Stimulated activated CD8-positive, alpha-beta memory T cell treated with anti-CD3 and anti-CD28 coated beads, Interleukin-4, amount 100 ng/mL, for 4 hours (primary cell): ENCODE data around the gene VWA8.
"Not testable (repeated sequence)": the region's sequence is repeated elsewhere in the genome, so short reads cannot be mapped to it uniquely, and the experiment has no call there.

Experiments used
- DNase-seq, 2 donors: peaks; one replicate each; pipeline ENCODE4 v3.0.0-alpha.2; 2020; ENCODE audit warnings: low read depth in 2 of 2, low spot score in 1 of 2

The VWA8 gene

DNA sequence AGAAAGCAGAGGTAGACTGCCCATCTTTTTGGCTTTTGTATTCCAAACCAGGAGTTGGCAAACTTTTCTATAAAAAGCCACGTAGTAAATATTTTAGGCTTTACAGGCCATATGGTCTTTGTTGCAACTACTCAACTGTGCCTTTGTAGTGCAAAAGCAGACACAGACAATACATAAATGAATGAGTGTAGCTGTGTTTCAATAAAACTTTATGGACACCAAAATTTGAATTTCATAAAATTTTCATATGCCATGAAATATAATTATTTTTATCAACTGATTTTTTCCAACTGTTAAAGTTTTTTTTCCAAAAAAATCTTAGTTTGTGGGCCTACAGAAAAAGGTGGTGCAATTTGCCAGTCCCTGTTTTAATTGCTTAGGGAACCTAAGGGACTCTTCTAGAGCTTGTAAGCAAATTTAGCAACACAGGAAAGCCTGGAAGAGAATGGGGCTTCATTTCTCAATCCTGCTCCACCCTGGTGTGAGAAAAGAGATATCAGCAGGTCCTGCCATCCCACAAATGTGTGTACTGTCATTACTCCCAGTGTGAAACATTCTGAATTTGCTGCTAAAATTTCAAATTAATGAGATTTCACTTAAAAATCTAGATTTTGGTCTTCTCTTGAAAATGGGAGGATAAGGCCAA, 309.4 kb downstream of the VWA8 start:
- DNase-seq, result no peak

DNA sequence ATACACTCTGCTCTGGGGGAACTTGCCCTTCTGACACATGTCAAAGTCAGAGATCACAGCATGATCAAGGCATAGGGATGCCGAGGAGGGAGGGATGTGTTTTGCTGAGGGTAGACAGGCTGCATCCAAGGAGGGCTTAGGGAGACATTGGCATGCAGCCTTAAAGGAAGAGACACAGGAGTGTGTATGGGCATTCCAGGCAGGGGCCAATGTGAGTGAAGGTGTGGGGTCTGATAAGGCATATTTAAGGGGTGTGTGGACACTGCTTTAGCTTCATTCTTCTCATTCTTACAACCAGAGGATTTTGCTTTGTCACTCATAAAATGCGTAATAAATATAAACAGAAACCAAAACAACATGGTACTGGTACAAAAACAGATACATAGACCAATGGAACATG, 310.2 kb downstream of the VWA8 start:
- DNase-seq, result no peak

DNA sequence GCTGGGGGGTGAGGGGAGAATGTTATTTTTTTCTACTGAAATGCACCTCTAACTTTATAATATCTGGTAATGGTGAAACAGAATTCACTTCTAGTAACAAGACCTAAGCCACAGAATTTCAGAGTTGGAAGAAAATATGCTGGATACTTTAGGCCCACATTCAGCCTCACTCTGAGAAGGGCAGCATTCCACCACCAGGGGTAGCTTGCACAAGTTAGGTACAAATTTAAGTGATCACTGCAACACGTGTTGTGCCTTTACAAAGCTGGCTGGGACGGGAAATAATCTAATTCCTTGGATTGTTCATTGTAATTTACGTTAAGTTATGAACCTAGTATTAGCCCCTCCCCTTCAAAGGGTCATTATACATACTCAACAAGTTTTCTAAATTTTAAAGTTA, 311.2 kb downstream of the VWA8 start:
- DNase-seq, result no peak

DNA sequence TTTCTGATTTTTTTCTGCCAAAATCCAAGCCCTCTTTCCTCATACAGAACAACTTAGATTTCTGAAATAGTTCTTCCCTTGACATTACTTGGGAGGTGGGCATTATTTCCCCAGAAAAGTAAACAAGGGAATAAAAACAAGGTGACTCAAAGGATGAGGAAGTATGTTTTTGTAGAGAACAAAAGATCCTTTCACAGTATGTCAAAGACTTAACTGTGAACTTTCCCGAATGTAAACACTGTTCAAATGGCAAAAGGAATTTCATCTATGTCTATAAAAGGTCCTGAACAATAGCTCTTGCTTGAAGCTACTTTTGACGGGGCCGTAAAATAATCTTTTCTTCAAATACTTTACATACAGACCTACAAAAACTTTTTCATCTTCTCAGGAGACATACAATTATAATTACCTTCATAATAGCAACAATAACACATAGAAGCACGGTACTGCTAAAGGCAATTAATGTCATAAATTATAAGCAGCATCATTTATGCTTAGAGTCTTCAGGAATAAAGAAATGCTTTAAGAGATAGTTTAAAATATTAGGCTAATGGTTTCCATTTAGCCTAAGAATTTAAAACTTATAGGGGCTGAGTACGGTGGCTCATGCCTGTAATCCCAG, 312.5 kb downstream of the VWA8 start:
- DNase-seq, result no peak

DNA sequence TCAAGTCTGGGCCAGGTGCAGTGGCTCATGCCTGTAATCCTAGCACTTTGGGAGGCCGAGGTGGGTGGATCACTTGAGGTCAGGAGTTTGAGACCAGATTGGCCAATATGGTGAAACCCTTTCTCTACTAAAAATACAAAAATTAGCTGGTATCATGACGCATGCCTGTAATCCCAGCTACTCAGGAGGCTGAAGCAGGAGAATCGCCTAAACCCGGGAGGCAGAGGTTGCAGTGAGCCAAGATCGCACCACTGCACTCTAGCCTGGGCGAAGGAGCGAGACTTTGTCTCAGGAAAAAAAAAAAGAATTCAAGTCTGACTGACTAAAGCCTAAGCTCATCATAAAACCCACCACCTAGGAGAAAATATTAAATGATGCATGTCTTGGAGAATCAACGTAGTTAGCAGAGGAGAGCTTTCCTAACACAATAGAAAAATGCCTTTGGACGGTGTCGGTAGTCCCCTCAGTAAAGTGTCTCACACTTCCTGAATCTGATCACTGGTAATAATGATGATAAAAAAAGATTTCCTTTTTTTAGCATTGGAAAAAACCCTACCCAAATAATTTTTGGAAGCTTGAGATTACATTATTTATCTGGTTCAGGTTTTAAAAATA, 313.1 kb downstream of the VWA8 start:
- not testable (repeated sequence) for DNase-seq

DNA sequence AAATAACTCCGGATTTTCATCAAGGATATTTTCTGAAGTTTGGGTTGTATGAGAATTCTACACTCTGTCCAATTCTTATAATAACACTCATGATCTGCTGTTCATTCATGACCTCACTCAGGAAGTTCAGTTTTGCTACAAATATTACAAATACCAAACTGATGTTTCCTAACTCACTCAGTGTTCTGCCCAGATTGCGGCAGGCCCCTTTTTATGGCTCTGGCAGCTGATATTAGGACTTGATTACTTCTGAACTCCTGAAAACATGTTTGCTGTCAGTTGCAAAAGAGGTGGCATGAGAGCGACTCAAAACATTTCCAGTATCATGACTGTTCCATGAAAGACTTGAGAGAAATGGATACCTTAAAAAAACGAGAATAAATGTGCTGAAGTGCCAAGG, 315.6 kb downstream of the VWA8 start:
- DNase-seq, result no peak

DNA sequence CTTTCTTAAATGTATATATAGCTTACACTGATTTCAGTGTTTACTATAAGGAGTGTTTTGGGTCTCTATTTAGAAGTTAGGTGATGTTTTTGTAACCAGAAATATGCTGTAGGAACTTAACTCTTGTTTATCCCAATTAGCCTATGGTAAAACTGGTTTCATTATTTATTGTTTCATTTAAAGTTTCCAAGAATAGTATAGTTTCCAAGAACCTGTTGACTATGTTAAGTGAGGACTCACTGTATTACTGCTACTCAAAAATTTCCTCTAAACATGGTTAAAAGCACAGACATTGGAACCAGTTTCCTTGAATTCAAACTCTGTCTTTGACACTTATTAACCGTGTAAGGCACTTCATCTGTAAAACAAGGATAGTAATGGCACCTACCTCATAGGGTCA, 316.2 kb downstream of the VWA8 start:
- no peak for DNase-seq

DNA sequence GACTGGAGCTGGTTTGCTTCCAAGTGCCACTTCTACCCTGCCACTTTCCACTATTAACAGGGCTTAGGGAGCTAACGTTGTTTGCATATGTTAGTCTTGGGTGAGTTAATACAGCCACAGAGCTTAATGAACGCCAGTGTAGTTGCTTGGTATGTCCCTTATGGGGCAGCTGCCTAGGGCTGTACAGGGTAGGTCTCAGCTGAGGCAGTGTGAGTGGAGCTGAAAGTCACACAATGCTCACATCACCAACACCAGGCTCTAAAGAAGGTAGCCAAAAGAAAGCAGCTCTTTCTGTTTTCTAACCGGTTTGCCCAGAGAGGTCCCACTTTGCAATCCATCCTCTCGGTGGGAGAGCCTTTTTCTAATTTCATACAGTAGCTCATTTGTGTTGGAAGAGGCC, 317.4 kb downstream of the VWA8 start:
- DNase-seq, result no peak

DNA sequence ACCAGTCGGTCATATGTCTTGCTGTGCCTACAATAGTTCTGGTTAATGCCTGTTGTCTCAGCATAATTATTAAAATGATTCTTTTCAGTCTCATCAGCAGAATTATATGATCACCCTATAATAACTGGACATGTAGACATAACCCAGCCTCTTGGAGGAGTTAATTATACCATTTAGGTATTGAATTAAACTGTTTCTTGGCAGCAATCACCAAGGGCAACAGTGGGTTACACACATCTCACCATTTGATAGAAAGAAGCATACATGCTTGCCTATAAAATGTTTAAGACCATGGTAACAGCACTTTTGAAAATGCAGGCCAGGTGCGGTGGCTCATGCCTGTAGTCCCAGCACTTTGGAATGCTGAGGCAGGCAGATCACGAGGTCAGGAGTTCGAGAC, 318.9 kb downstream of the VWA8 start:
- no peak for DNase-seq

DNA sequence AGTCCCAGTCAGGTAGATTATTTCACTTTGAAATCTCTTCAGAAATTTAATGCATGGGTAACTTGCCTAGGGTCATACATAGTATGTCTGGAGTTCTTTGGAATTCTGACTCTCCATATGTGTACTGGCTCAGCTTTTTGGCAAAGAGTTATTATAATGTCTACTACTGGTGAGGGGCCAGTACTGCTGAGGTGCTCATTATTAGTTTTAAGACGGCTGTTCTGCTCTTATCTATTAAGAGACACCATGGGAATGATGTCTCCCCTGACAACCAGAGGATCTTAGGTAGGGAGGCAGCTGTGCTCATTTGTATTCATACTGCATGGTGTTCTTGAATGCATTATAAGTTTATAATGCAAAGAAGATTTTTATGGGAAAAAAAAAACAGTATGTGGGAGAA, 319.5 kb downstream of the VWA8 start:
- no peak for DNase-seq

DNA sequence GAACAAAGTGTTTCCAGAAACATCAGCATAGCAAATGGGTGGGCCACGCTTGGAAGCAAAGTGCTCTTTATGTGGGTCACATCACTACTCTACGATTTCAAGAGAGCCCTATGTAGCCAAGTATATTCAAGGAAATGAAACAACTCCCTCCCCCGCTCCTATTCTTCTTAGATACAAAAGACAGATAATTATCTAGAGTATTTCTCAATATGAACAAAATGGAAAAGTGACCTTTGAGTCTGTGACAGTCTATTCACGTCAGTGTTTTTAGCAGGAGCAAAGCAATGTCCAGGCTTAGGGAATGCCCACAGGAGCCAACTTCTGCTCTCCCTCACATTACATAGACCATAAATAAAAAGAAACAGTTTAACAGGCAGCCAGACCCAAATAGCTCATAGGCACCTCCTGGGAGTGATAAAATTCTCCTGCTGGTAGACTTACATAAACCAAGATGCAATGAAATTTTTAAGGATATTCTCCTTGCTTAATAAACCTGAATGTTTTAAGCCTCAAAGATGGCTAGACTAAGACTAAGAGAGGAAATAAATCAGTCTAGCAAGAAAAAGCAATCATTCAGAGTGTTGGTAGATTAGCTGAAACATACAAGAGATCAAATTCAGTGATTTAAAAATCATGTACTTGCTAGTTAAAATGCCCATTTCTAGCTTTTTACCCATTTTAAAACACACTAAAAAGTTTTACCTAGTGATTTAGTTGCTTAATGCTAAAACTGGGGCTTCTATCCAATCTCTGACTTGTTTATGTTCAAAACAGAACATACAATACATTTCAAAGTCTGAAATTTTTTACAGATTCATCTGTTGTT, 320.7 kb downstream of the VWA8 start:
- DNase-seq, result no peak

DNA sequence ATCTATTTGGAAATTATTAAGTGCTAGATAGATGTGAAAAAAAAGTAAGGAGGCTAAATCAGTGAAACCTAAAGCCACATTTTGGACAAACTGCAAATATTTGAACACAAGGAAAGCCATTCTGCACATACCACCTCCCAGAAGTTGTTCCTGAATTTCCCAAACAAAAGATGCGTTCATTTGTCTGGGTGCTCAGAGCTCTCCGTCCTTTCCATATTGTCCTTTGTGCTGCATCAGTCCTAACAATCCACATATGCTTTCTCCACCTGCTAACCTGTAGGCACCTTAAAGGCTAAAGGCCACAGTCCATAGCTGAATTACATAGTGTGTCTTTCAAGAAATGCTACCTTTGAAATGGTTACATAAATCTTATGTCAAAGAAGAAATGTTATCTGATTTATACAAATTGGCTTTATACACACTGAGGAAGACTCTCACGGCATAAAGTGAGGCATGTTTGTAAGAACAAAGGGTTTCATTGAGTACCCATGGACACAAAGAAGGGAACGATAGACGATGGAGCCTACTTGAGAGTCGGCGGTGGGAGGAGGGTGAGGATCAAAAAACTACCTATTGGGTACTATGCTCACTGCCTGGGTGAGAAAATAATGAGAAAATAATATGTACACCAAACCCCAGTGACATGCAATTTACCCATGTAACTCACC, 321.5 kb downstream of the VWA8 start:
- DNase-seq, result no peak

DNA sequence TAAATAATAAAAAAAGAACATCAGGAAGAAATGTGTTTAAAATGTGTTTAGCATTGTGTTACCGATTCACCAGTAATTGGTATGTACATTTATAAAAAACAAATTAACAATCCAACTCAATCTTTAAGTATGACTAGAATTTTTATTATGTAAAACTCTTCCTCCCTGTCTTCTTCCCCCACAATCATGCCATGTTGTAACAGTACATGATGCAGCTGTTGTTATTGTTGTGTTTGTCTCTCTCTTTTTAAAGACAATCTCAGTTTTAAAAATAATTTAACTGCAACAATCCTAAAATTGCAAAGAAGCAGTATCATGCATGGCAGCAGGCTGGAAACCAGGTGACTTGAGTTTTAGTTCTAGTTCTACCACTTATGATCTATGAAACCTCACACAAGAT, 323.3 kb downstream of the VWA8 start:
- no peak for DNase-seq

DNA sequence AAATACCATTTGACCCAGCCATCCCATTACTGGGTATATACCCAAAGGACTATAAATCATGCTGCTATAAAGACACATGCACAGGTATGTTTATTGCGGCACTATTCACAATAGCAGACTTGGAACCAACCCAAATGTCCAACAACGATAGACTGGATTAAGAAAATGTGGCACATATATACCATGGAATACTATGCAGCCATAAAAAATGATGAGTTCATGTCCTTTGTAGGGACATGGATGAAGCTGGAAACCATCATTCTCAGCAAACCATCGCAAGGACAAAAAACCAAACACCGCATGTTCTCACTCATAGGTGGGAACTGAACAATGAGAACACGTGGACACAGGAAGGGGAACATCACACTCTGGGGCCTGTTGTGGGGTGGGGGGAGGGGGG, 323.9 kb downstream of the VWA8 start:
- not testable (repeated sequence) for DNase-seq

DNA sequence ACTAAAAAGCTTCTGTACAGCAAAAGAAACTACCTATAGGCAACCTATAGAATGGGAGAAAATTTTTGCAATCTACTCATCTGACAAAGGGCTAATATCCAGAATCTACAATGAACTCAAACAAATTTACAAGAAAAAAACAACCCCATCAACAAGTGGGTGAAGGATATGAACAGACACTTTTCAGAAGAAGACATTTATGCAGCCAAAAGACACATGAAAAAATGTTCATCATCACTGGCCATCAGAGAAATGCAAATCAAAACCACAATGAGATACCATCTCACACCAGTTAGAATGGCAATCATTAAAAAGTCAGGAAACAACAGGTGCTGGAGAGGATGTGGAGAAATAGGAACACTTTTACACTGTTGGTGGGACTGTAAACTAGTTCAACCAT, 324.3 kb downstream of the VWA8 start:
- not testable (repeated sequence) for DNase-seq

DNA sequence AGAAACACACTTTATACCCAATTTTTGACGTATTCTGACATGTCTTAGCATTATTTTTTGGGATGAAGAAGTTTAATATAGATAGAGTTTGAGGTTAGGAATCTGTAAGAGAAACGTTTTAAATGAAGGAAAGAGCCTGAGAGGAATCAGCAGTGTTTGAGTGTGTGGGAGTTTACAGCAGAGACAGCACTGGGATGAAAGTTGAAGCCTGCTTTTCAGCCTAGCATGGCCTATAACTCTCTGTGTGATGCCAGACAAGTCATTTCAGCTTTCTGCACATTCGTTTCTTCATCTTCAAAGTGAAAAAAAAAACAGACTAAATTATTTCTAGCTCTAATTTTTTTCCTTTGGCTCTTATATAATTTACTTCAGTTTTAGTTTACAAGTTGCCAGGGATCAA, 326.5 kb downstream of the VWA8 start:
- no peak for DNase-seq

DNA sequence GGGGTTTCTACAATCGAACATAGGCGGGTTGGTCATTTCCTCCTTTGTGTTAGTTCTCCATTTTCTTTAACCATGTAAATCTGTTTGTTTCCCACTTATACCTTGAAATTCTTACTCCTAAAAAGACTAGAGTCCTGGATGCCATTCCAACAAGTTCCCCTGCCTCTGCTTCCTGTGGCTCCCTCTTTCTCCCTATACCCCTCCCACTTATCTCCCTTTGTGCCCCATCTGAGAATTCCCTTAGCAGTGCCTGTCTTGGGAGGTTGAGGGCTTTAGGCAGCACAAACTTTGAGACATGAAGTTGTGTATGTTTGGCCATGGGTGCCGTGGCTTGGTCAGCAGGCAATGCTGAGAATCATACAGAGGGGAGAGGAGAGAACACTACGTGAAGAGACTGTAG, 327.1 kb downstream of the VWA8 start:
- no peak for DNase-seq

DNA sequence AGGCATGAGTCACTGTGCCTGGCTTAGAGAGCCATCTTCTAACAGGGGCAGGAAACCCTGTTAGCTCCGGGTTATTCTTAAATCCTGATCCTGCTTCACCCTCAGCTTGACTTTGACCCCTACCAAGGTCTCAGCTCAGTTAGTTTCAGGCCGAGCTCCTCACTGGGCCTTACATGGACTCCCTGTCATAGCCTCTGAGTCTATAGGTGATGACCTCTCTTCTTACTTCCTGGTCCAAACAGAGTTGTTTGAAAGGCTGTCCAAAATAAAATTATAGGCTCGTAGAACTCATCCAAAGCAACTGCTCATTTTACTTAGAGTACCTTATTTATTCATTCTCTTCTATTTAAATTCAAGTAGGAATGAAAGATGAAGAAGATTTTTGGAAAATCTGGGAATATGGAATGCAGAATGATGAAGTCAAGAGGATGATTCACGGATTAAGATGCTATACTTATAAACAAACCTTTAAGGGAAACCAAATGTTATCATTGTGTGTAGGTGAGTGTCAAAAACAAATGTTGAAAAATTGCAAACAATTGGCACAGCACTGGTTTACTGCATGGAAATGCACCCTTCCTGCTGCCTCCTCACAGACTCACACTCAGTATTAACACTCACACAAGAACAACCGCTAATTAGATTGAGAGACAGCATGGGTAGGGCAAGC, 329.5 kb downstream of the VWA8 start:
- no peak for DNase-seq

DNA sequence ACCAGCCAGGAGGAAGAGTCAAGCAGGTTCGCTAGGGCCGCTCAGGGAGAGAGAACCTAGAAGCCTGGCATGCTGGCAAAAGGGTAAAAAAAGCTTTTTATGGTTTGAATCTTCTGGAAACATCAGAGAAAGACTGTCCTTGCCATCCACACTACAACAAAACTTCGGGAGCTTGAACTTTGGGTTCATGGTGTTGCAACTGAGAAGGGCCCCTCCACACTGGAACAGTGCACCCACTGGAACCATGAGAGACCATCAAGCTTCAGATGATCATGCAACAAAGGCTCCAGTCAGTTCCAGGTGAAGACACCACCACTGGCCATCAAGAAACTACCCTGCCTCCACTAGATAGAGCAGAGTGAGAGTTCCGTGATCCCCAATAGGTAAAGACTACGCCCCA, 333.5 kb downstream of the VWA8 start:
- no peak for DNase-seq

DNA sequence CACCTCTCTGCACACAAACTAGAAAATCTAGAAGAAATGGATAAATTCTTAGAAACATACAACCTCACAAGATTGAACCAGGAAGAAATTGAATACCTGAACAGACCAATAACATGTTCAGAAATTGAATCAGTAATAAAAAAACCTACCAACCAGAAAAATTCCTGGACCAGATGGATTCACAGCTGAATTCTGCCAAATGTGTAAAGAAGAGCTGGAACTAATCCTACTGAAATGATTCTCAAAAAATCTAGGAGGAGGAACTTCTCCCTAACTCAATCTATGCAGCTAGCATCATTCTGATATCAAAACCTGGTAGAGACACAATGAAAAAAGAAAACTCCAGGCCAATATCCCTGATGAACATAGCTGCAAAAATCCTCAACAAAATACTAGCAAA, 336.9 kb downstream of the VWA8 start:
- no peak for DNase-seq
